GM12891 (cell line): ENCODE measurements around the gene DIP2A.

Experiments
- POLR2A ChIP-seq: IDR thresholded peaks from 2 replicates; pipeline ENCODE4 v1.6.1; 2011; ENCODE audit warnings: low read depth, low read length, control low read depth
- POLR2AphosphoS5 ChIP-seq: IDR thresholded peaks from 2 replicates; pipeline ENCODE4 v1.6.1; 2011; ENCODE audit warnings: low read depth, low read length, control low read depth
- POU2F2 ChIP-seq: IDR thresholded peaks from 2 replicates; pipeline ENCODE4 v1.6.1; 2011; ENCODE audit warnings: low read depth, mild to moderate bottlenecking, control low read depth, low read length, moderate library complexity
- TAF1 ChIP-seq: IDR thresholded peaks from 2 replicates; pipeline ENCODE4 v1.6.1; 2011; ENCODE audit warnings: low read depth, low read length, control low read depth

DNA sequence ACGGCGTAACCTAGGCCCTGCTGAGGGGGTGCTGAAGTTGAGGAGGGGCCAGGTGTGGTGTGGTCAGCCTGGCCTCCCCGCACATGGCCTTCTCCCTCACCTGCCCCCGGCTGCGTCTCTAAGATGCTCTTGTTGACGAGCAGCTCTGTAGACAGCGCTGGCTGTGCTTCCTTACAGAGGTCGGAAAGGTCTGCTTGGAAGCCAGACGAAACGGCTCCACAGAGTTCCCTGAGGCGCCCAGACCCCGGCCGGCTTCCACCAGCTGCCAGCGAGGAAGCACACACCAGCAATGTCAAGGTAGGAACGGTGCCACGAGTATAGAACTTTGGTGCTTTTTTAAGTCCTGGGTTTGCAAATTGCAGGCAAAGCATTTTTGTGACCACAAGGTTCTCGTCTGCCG lies 18.8 kb upstream of the DIP2A start:
- no peak for TF ChIP-seq POLR2AphosphoS5
- TF ChIP-seq POLR2A, result no peak
- no peak for TF ChIP-seq TAF1
- no peak for TF ChIP-seq POU2F2
